Erythroblast (primary cell): ENCODE measurements around the gene DRC1.

Experiments
- DNase-seq, 2 experiments: peaks; one replicate each; lab custom pipeline; 2025; lab: John Stamatoyannopoulos, UW
- GATA1 ChIP-seq: IDR thresholded peaks from 2 replicates; pipeline ENCODE4 v1.6.1; 2011; ENCODE audit warnings: low read depth, mild to moderate bottlenecking, control low read depth, low read length, moderate library complexity
- POLR2A ChIP-seq: IDR thresholded peaks from 2 replicates; pipeline ENCODE4 v1.6.1; 2011; ENCODE audit warnings: mild to moderate bottlenecking, low read length

Gene DRC1

DNA sequence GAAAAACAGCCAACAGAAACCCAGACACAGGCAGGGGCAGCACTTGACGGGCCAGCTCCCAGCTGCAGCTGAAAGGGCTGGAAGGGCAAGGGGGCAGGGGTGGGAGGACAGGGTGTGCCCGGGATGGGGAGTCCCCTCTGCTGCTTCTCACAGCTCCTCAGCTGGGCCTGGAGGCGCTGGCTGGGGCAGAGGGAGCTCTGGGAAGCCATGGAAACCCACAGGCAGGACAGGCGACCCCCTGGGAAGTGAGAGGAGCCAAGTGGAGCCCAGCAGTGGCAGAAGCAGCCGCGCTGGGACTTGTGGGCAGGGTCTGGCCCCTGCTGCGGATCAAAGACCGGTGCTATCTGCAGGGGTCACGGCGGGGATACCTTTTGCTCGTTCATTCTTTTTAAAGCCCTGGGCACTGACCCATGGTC is 55.5 kb downstream of the DRC1 start:
- TF ChIP-seq GATA1 (no peak), POLR2A (no peak)
- no peak for DNase-seq

DNA sequence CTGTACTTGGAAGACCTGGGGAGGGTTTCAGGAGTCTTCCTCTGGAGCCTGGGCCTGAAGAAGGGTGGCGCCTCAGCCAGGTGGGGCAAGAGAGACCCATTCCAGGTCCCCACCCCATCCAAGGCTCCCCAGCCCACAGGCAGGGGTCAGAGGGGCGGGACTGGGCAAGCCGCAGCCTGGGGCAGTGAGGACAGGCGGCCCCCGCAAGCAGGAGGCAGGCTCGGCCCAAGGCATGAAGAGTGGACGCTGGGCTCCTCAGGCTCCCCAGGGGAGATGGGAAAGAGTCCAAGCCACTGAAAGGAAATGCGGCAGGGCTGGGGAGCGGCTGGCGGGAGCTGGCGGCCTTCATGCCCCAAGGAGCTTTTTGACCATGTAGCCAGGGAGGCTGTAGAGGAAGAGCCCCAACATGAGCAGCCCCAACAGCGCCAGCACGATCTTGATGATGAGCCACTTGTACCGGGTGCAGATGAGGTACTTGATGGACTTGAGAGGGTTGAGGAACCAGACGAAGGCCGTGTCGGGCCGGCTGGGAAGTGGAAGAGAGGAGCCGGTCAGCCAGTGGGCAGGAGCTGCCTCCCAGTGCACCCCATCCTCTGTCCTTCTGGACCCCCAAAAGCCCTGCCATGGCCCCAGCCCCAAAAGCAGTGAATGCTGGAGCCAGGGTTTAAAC is 56.1 kb downstream of the DRC1 start:
- DNase-seq, result no peak
- TF ChIP-seq POLR2A (no peak), GATA1 (no peak)

DNA sequence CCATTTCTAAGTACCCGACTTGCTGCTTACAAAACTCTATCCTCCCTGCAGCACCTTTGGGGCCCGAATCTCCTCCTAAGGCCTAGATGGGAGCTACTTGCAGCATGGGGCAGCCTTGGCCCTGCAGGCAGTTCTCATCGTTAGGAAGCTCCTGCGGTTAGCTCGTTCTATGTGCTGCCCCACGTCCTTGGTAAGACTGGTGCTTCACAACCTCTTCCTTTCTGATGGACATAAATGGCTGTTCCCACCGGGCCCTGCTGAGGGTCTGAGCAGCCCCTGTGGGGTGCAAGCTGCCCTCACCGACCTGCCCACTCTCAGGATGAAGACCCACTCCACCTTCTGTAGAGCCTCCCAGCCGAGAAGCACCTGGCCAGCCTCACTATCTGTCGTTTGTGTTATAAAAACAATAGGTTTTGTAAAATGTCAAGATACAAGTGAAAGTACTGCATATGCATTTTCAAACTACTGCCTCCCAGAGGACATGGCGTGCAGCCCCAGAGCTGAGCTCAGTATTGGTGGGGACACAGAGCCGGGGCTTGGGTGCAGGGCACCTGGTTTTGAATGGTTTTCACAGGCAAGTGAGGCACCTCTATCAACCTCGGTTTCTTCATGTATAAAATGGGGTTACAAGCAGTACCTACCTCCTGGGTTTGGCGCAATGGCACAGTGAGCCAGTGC is 56.8 kb downstream of the DRC1 start:
- DNase-seq, result no peak
- TF ChIP-seq POLR2A (no peak), GATA1 (no peak)

DNA sequence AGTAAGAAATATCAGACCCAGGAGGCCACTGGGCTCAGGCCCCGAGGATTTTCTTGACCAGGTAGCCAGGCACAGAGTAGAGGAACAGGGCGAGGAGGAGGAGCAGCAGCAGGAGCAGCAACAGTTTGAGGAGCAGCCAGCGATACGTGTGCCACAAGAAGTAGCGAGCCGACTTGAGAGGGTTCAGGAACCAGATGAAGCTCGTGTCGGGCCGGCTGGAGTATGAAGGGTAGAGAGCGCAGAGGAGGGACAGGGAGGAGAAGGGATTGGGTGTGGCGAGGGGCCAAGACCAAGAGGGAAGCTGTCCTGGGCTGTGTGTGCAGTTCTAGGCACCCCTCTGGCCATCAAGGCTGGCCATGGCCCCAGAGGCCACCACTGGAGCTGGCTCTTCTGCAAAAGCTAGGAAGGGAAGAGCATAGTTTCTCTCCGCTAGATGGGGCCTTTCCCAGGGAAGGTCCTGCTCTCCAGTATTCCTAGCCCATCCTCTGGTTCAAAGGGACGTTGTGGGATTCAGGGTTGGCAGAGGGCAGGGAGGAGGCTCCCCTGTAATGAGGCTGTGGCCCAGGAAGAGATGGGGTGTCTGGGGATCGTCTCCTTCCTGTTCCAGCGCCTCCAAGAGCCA is 58.4 kb downstream of the DRC1 start:
- no peak for DNase-seq
- TF ChIP-seq GATA1, result no peak
- TF ChIP-seq POLR2A, result no peak

DNA sequence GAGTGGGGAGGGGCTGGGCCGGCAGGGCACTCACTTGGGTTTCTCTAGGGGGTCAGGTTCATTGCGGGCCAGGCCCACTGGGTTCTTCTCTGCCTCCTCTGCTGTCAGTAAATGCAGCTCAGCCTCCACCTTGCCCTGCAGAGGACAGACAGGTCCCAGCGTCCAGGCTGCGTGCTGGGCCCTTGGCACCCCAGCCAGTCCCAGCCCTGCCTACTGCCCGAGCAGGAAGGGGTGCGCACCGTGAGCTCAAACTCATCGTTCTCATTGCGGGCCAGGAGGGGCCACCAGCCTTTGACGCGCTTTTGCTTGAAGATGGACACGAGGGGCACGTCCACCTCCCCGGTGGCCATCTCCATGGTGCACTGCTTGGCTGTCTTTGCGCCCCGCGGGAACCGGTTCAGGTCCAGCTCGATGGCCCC is 58.9 kb downstream of the DRC1 start:
- DNase-seq, result no peak
- no peak for TF ChIP-seq GATA1
- TF ChIP-seq POLR2A, result no peak

DNA sequence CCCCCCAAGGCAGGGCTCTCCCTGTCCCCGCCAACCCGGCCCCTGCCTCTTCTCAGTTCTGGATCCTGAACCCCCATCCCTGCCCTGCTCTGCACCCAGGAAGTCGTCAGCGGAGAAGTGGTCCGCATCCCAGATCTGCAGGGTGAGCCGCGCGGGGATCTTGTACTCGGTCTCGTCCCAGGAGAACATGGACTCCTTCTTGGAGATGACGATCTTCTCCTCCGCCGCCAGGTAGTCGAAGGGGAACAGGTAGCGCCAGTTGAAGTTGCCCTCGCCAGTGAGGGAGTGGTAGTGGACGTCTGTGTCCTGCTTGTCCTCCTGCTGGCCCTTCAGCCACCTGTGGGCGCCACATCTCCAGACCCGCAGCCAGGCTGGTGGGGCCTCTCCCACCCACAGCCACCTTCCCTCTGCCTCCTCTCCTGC is 59.9 kb downstream of the DRC1 start:
- DNase-seq, result no peak
- TF ChIP-seq POLR2A, result no peak
- TF ChIP-seq GATA1, result no peak

DNA sequence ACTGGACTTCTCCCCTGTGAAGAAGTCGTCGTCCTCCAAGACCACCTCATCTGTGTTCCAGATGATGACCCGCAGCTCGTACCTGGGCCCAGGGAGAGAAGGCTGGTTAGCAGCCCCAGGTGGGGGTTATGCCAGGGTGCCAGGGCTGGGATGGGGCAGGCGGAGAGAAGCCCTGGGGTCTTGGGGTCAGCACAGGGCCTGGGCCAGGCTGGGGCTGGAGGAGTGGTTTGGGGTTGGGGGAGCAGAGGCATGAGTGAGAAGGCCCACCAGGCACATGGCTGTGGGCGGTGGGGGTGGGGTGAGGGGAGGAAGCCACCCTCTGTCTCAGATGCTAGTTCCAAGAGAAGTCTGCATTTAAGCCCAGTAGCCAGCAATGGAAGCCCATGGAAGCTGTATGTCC is 60.4 kb downstream of the DRC1 start:
- no peak for TF ChIP-seq POLR2A
- TF ChIP-seq GATA1, result no peak
- DNase-seq, result no peak

DNA sequence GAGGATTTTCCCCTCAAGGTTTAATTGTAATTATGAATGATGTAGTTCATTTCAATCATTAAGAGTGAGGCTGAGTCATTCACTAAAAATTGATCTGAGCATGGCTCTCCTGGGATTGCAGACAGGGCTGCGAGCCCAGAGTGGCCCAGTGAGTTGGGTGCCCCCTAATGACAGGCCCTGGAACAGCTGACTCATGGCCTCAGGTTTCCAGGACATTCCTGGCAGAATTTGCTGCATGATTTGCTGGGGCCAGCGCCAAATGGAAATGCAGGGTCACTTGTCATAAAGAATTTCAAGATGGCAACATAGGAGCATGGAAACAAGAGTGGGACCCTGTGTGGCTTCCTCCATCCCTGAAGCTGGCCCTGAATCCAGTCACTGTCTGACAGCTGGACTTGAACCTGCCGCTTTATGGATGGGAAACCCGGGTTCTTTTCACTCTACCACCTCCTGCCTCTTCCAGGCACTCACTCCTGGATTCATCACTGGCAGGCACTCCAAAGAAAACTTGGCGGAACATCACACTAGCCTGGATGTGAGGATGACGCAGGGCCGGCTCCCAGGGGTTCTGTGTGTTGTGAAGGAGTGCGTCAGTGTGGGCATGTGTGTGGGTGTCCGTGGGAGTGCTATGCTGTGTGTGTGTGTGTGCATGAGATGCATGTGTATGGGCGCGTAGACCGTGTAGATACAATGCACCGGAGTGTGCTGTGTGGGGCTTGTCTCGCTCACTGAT is 61.0 kb downstream of the DRC1 start:
- no peak for TF ChIP-seq POLR2A
- no peak for TF ChIP-seq GATA1
- peak; percentile 29 to 68 for DNase-seq

DNA sequence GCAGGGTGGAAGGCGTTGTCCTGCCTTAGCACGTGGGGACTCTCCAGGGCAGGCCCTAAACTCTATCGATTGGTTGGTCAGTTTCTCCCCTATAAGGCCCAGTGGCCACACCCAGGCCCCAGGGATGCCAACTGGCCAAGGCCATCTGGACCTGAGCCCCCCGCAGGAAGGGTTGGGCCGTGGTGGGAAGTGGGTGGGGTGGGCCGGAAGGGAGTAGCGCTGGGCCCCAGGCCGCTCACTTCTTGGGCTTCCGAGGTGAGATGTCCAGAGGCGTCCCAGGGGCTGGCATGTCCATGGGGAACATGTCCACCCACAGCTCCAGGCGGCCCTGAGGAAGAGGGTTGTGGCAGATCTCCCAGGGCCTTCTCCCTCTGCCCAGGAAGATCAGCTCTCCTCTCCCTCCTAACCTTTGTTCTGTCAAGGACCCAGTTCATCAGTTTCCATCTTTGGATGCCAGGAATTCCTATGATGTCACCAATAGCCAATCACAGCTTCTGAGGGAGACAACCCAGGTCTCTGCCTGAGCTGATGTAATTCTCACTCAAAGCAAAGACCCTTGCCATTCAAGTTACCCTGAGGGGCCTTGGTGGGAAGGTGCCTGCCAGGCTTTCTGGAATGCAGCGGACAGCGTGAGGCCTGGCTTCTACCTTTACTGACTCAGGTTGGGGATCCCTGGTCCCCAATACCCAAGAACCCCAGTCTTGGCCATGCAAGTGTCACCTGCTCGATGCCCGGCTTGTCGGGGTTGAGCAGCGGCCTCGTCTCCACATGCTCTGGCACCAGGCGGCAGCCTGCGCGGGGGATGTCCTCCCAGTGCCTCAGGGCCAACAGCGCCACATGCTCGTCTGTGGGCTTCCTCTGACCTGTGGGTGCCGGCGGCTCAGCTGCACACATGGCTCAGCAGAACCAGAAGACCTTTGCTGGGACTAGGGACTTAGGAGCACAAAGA is 61.8 kb downstream of the DRC1 start:
- TF ChIP-seq POLR2A (no peak), GATA1 (no peak)
- no peak for DNase-seq

DNA sequence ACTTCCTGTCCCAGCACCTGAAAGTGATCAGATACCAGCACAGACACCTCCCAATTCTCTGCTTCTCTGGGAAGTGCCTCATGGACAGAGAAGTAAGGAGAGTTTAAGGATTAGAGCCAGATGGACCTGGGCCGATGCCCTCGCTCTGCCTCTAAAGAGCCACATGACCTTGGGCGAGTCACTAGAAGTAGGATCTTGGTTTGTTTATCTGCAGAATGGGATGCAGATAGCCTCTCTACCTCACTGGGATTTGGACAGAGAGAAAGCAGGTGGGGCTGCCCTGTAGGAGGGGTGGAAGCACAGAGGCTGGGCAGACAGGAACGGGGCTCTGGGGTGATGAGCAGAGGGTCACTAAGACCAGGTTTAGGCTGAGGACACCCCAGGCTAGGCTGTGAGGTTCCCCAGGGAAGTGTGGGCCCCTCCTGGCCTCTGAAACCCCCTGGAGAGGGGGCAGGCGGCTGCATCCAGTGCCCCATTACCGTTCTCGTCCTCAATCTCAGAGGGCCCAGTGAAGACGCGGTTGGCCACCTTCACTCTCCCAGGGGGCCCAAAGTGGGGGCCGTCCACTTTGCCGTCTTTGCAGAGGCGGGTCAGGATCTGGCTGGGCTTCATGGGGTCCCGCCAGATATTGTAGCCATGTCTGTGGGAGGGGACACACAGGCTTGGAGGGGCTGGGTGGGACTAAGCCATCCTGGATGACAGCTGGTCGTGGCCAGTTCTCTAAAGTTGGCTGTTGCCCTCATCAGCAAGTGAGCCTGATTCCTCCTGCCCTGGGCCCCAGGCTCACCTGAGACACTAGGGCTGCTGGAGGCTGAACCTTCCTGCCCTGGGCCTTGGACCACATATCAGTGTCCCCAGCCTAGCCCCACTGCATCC is 62.9 kb downstream of the DRC1 start:
- TF ChIP-seq POLR2A (no peak), GATA1 (no peak)
- no peak for DNase-seq

DNA sequence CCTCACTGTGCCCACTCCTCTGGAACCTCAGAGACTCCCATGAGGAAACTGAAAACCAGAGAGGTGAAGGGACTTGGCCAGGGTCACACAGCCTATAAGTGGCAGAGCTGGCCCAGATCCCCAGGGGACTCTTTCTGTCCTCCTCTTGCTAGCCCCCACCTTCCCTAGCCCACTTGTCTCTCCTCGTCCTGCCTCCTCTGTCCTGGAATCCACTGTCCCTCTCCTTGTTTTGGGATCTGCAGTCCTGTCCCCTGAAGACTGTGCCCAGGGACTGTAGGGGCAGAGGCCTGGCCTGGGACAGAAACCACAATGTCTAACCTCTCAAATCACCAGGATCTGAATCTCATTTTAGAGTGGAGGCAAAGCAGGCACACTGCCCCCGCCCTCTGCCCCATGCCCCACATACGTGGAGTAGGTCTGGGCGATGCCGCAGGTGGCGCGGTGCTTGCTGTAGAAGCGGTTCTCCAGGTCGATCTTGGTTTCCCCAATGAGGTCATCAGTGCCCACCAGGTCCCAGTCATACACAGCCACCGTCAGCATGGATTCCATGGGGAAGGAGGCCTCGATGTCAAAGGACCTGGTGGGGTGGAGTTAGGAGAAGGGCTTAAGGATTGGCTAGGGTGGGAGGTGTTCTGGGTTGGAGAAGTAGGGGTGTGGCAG is 63.7 kb downstream of the DRC1 start:
- TF ChIP-seq POLR2A (no peak), GATA1 (no peak)
- DNase-seq, result no peak
